ENCODE results near the gene CCDC183.

Gene CCDC183

GRCh38 chr9:136857166-136857565 lies 61.0 kb downstream of the CCDC183 start:
- TF ChIP-seq ZFX (IDR thresholded peaks at IDR 0.05) (no peak), CTCF (conservative IDR thresholded peaks at IDR 0.05) (no peak)
- peak overlapping the region; percentile 89; the same call in 1 of the 2 replicates for H3K27ac ChIP-seq

All from C4-2B (cell line).